HCT116 (cell line): Measurements from ENCODE around the gene RHEB. TPM values are rescaled to one million over a fixed set of nuclear protein-coding genes. Genes with fewer than 3 reads are reported as not detected.

Experiments used
- ATAC-seq: fragments of 200-7000 bp; cut with Tn5 transposase; 2 replicates; pipeline ENCODE4 v1.9.1; 2020; ENCODE audit warnings: mild to moderate bottlenecking, moderate library complexity
- BruUV-seq: library from RNA; stranded (reverse); fragments of 400-500 nt; replicated peaks from 2 replicates; lab custom pipeline; 2021; lab: Mats Ljungman, UMichigan
- CTCF ChIA-PET: fragments of 300-600 bp; sonication (Branson Sonifier 250); formaldehyde crosslinking; loops from one replicate; lab custom pipeline; 2021; ENCODE audit warnings: antibody characterized with exemption; lab: Charles Lee
- POLR2A ChIA-PET: fragments of 300-600, 350-600 bp; sonication (Branson Sonifier 250); formaldehyde crosslinking; loops from one replicate; lab custom pipeline; 2021; ENCODE audit warnings: antibody characterized with exemption; lab: Charles Lee
- RAD21 ChIA-PET, 2 experiments: fragments of 300-600 bp; sonication (Branson Sonifier 250); formaldehyde crosslinking; loops; one replicate each; lab custom pipeline; 2023; ENCODE audit warnings: low total read pairs in 2 of 2; ENCODE audit not compliant: uncharacterized antibody in 2 of 2, unreplicated experiment in 2 of 2, low non-redundant PET in 1 of 2; lab: Charles Lee
- DNase-seq: peaks from one replicate; pipeline ENCODE4 v3.0.0-alpha.2; 2010; ENCODE audit warnings: low read depth, low spot score
- H2AFZ ChIP-seq: fragments of 200-600 bp; shearing (Covaris generic), sonication (generic); 2 replicates; pipeline ENCODE4 v1.6.1; 2017; ENCODE audit warnings: low read depth, mixed run types, mixed read lengths, antibody characterized with exemption, low read length; ENCODE audit not compliant: poor library complexity, severe bottlenecking
- H3K27ac ChIP-seq: 2 replicates; pipeline ENCODE4 v1.5.1; 2012; ENCODE audit warnings: low read depth, low read length
- H3K27me3 ChIP-seq: fragments of 200-600 bp; sonication (generic); 2 replicates; pipeline ENCODE4 v1.6.1; 2016; ENCODE audit warnings: mixed run types, low read length, mixed read lengths; ENCODE audit not compliant: insufficient read depth
- H3K36me3 ChIP-seq, 2 experiments: fragments of 200-500 bp in 1 of 2; fragments of 200-600 bp in 1 of 2; sonication (Bioruptor generic) in 1 of 2; sonication (generic) in 1 of 2; 2 replicates each; pipeline versions ENCODE4 v1.5.1 to v1.6.1; 2014 to 2016; ENCODE audit warnings: low read length in 2 of 2, inconsistent platforms in 1 of 2, mixed read lengths in 1 of 2, mixed run types in 1 of 2; ENCODE audit not compliant: insufficient read depth in 2 of 2, control insufficient read depth in 1 of 2
- H3K4me1 ChIP-seq, 2 experiments: fragments of 200-600 bp in 1 of 2; sonication (generic) in 1 of 2; 2 replicates each; pipeline versions ENCODE4 v1.5.1 to v1.6.1; 2012 to 2017; ENCODE audit warnings: low read length in 2 of 2, inconsistent platforms in 1 of 2, mild to moderate bottlenecking in 1 of 2, mixed read lengths in 1 of 2, mixed run types in 1 of 2, moderate library complexity in 1 of 2; ENCODE audit not compliant: insufficient read depth in 2 of 2, control insufficient read depth in 1 of 2
- H3K4me2 ChIP-seq: fragments of 200-600 bp; sonication (generic); 2 replicates; pipeline ENCODE4 v1.6.1; 2017; ENCODE audit warnings: mixed run types, low read length, mixed read lengths
- H3K4me3 ChIP-seq, 2 experiments: fragments of 200-600 bp in 1 of 2; sonication (generic) in 1 of 2; replicated peaks in 1 of 2; 2 replicates each; pipeline ENCODE4 v1.5.1; 2011 to 2016; ENCODE audit warnings: low read length in 2 of 2, control low read depth in 1 of 2, low read depth in 1 of 2, mild to moderate bottlenecking in 1 of 2, mixed read lengths in 1 of 2, mixed run types in 1 of 2
- H3K79me2 ChIP-seq: fragments of 200-600 bp; sonication (generic); 2 replicates; pipeline ENCODE4 v1.6.1; 2017; ENCODE audit warnings: mild to moderate bottlenecking, mixed run types, low read length, moderate library complexity, mixed read lengths; ENCODE audit not compliant: insufficient read depth
- H3K9ac ChIP-seq: fragments of 200-600 bp; sonication (generic); 2 replicates; pipeline ENCODE4 v1.6.1; 2016; ENCODE audit warnings: low read length, mixed read lengths
- H3K9me2 ChIP-seq: fragments of 200-600 bp; sonication (generic), shearing (Covaris generic); 2 replicates; pipeline ENCODE4 v1.6.1; 2017; ENCODE audit warnings: mixed run types, mild to moderate bottlenecking, moderate library complexity; ENCODE audit not compliant: insufficient read depth
- H3K9me3 ChIP-seq, 2 experiments: fragments of 200-500 bp in 1 of 2; fragments of 200-600 bp in 1 of 2; sonication (Bioruptor generic) in 1 of 2; sonication (generic) in 1 of 2; 2 replicates each; pipeline ENCODE4 v1.6.1; 2014 to 2017; ENCODE audit warnings: low read length in 2 of 2, mixed read lengths in 2 of 2, inconsistent platforms in 1 of 2, low read depth in 1 of 2, mild to moderate bottlenecking in 1 of 2, mixed run types in 1 of 2, moderate library complexity in 1 of 2; ENCODE audit not compliant: control insufficient read depth in 1 of 2, insufficient read depth in 1 of 2
- H4K20me1 ChIP-seq: fragments of 200-600 bp; sonication (generic), shearing (Covaris generic); 2 replicates; pipeline ENCODE4 v1.6.1; 2017; ENCODE audit warnings: mixed run types, mild to moderate bottlenecking, moderate library complexity; ENCODE audit not compliant: insufficient read depth
- CEBPB ChIP-seq: IDR thresholded peaks from 2 replicates; pipeline ENCODE4 v1.6.1; 2012; ENCODE audit warnings: low read depth
- ELF1 ChIP-seq: IDR thresholded peaks from 2 replicates; pipeline ENCODE4 v1.6.1; 2012; ENCODE audit warnings: low read depth, borderline replicate concordance
- MAX ChIP-seq: IDR thresholded peaks from 2 replicates; pipeline ENCODE4 v1.6.1; 2012
- POLR2A ChIP-seq: IDR thresholded peaks from 2 replicates; pipeline ENCODE4 v1.7.0; 2011; ENCODE audit warnings: borderline replicate concordance; ENCODE audit not compliant: insufficient read depth, insufficient read length; ENCODE audit errors: extremely low read depth
- POLR2AphosphoS5 ChIP-seq: IDR thresholded peaks from 2 replicates; pipeline ENCODE4 v1.6.1; 2011; ENCODE audit warnings: mild to moderate bottlenecking, low read depth, low read length, moderate library complexity
- SIN3A ChIP-seq: IDR thresholded peaks from 2 replicates; pipeline ENCODE4 v1.6.1; 2012; ENCODE audit warnings: low read depth
- ZBTB33 ChIP-seq: IDR thresholded peaks from 2 replicates; pipeline ENCODE4 v1.6.1; 2011; ENCODE audit warnings: mild to moderate bottlenecking, low read length, moderate library complexity; ENCODE audit not compliant: insufficient replicate concordance; ENCODE audit errors: extremely low read depth
- intact Hi-C: fragments of 100-400 bp; cut with micrococcal nuclease; formaldehyde crosslinking; loops from 2 replicates; pipeline ENCODE4 v1.10.0; 2022
- microRNA-seq: library from miRNA; unstranded; fragments of <30 nt; microRNA quantifications from one replicate; pipeline ENCODE4, GENCODE V29; 2016; ENCODE audit warnings: borderline number of aligned reads
- total RNA-seq: library from RNA; stranded (reverse); gene quantifications from one replicate; pipeline ENCODE4 v1.2.1, GENCODE V29; 2021; ENCODE audit not compliant: unreplicated experiment

The RHEB gene
- total RNA-seq, 1 experiment from 2014 or later: 114 TPM

- BruUV-seq: no TSS peak
Measured at GRCh38 chr7:151416112-151416940, 103.4 kb downstream of the RHEB start.

More at GRCh38 chr7:151416112-151416940, 103.4 kb downstream of the RHEB start:
- H3K36me3 ChIP-seq: no peaks in the 10 kb centered on the region
- no peak overlapping the region for H3K27ac ChIP-seq
- no peaks in the 10 kb centered on the region for H3K27me3 ChIP-seq
- no peaks in the 10 kb centered on the region for H4K20me1 ChIP-seq
- peaks cover 6 to 7% of the 10 kb centered on the region in 2 experiments; a peak in 2 of 4 replicates for H3K4me1 ChIP-seq
- no peak overlapping the region for H3K9ac ChIP-seq
- RAD21 ChIA-PET: no interaction called here
- no peak for TF ChIP-seq SIN3A
- no peak for TF ChIP-seq POLR2A
- TF ChIP-seq POLR2AphosphoS5: no peak
- no peak for TF ChIP-seq ZBTB33
- TF ChIP-seq MAX: no peak
- no peak for TF ChIP-seq CEBPB
- TF ChIP-seq ELF1: no peak
- CTCF ChIA-PET: no interaction called here
- ATAC-seq: no peak
- no peak overlapping the region for H2AFZ ChIP-seq
- POLR2A ChIA-PET: no interaction called here
- H3K9me2 ChIP-seq: no peaks in the 10 kb centered on the region
- no peak overlapping the region for H3K4me3 ChIP-seq
- peaks cover 0 to 11% of the 10 kb centered on the region in 2 experiments; a peak in 2 of 4 replicates for H3K9me3 ChIP-seq
- no peak overlapping the region for H3K4me2 ChIP-seq
- intact Hi-C loops: no loop called here
- no peaks in the 10 kb centered on the region for H3K79me2 ChIP-seq
- DNase-seq: no peak

Small RNAs within 50 kb of the gene (microRNA-seq; reads per million reads assigned to microRNA genes)
- not detected for gene MIR3907

Other genes starting within 250 kb of the RHEB start
- 44.0 TPM for gene NUB1, start 178.1 kb downstream of the RHEB start, total RNA-seq
- not detected for gene WDR86, start 109.9 kb downstream of the RHEB start, total RNA-seq
- not detected for gene CRYGN, start 79.8 kb downstream of the RHEB start, total RNA-seq